H9 (cell line): ENCODE data around the gene NTPCR. TPM values are rescaled to one million over a fixed set of nuclear protein-coding genes. Genes with fewer than 3 reads are reported as not detected.
"Not testable (repeated sequence)": the region's sequence is repeated elsewhere in the genome, so short reads cannot be mapped to it uniquely, and the experiment has no call there.

Experiments used
- DNase-seq: peaks from one replicate; pipeline ENCODE4 v3.0.0-alpha.2; 2017
- H2AFZ ChIP-seq: one replicate; pipeline ENCODE4 v1.6.1; 2013; ENCODE audit warnings: mild to moderate bottlenecking, low read length, control low read depth, moderate library complexity
- H2AK5ac ChIP-seq: 2 replicates; pipeline ENCODE4 v1.6.1; 2013; ENCODE audit warnings: low read length, control low read depth, mixed read lengths; ENCODE audit not compliant: insufficient read length
- H2BK120ac ChIP-seq: one replicate; pipeline ENCODE4 v1.6.1; 2013; ENCODE audit warnings: low read depth, mild to moderate bottlenecking, low read length, control low read depth, inconsistent platforms; ENCODE audit not compliant: poor library complexity, severe bottlenecking
- H2BK12ac ChIP-seq: 2 replicates; pipeline ENCODE4 v1.6.1; 2013; ENCODE audit warnings: low read length, control low read depth, mixed read lengths, low read depth; ENCODE audit not compliant: insufficient read length
- H2BK15ac ChIP-seq: 2 replicates; pipeline ENCODE4 v1.6.1; 2013; ENCODE audit warnings: low read depth, low read length, control low read depth
- H2BK20ac ChIP-seq: one replicate; pipeline ENCODE4 v1.6.1; 2013; ENCODE audit warnings: low read depth, mild to moderate bottlenecking, low read length, control low read depth, inconsistent platforms; ENCODE audit not compliant: poor library complexity, severe bottlenecking
- H2BK5ac ChIP-seq: 2 replicates; pipeline ENCODE4 v1.6.1; 2013; ENCODE audit warnings: low read length, control low read depth, mixed read lengths; ENCODE audit not compliant: insufficient read length
- H3K14ac ChIP-seq: 2 replicates; pipeline ENCODE4 v1.6.1; 2013; ENCODE audit warnings: low read length, control low read depth; ENCODE audit not compliant: insufficient read depth
- H3K18ac ChIP-seq: 2 replicates; pipeline ENCODE4 v1.6.1; 2013; ENCODE audit warnings: low read depth, mild to moderate bottlenecking, mixed read lengths, low read length, control low read depth; ENCODE audit not compliant: insufficient read length
- H3K23ac ChIP-seq: 2 replicates; pipeline ENCODE4 v1.6.1; 2013; ENCODE audit warnings: low read length, control low read depth, mixed read lengths, low read depth; ENCODE audit not compliant: insufficient read length
- H3K23me2 ChIP-seq: 2 replicates; pipeline ENCODE4 v1.6.1; 2013; ENCODE audit warnings: low read depth, mild to moderate bottlenecking, mixed read lengths, low read length, control low read depth; ENCODE audit not compliant: insufficient read length, poor library complexity, severe bottlenecking
- H3K27ac ChIP-seq: 2 replicates; pipeline ENCODE4 v1.5.1; 2013; ENCODE audit warnings: low read length, control low read depth, mixed read lengths, low read depth; ENCODE audit not compliant: insufficient read length
- H3K27me3 ChIP-seq: 2 replicates; pipeline ENCODE4 v1.6.1; 2013; ENCODE audit warnings: low read length, control low read depth, inconsistent platforms; ENCODE audit not compliant: insufficient read depth
- H3K4ac ChIP-seq: 2 replicates; pipeline ENCODE4 v1.6.1; 2013; ENCODE audit warnings: low read depth, mild to moderate bottlenecking, control low read depth, inconsistent platforms, low read length, moderate library complexity
- H3K4me1 ChIP-seq: 2 replicates; pipeline ENCODE4 v1.6.1; 2013; ENCODE audit warnings: low read length, control low read depth, inconsistent platforms; ENCODE audit not compliant: insufficient read depth
- H3K4me2 ChIP-seq: 2 replicates; pipeline ENCODE4 v1.6.1; 2013; ENCODE audit warnings: low read length, control low read depth, mixed read lengths; ENCODE audit not compliant: insufficient read length, insufficient read depth
- H3K56ac ChIP-seq: 2 replicates; pipeline ENCODE4 v1.6.1; 2013; ENCODE audit warnings: low read depth, mild to moderate bottlenecking, mixed read lengths, low read length, control low read depth; ENCODE audit not compliant: insufficient read length
- H3K79me1 ChIP-seq: 2 replicates; pipeline ENCODE4 v1.6.1; 2013; ENCODE audit warnings: low read depth, mild to moderate bottlenecking, moderate library complexity, low read length, control low read depth, inconsistent platforms; ENCODE audit not compliant: insufficient read depth, poor library complexity, severe bottlenecking
- H3K79me2 ChIP-seq: 2 replicates; pipeline ENCODE4 v1.6.1; 2013; ENCODE audit warnings: low read length, control low read depth, inconsistent platforms; ENCODE audit not compliant: insufficient read depth
- H3K9ac ChIP-seq: 2 replicates; pipeline ENCODE4 v1.6.1; 2013; ENCODE audit warnings: low read length, control low read depth, mixed read lengths; ENCODE audit not compliant: insufficient read length; ENCODE audit errors: extremely low read depth
- H3K9me3 ChIP-seq: one replicate; pipeline ENCODE4 v1.6.1; 2013; ENCODE audit warnings: low read depth, low read length, inconsistent platforms; ENCODE audit not compliant: control insufficient read depth
- H3T11ph ChIP-seq: one replicate; pipeline ENCODE4 v1.6.1; 2013; ENCODE audit warnings: mild to moderate bottlenecking, low read length, control low read depth, inconsistent platforms
- H4K20me1 ChIP-seq: one replicate; pipeline ENCODE4 v1.6.1; 2013; ENCODE audit not compliant: control insufficient read depth, insufficient read length, insufficient read depth
- H4K5ac ChIP-seq: 2 replicates; pipeline ENCODE4 v1.6.1; 2013; ENCODE audit warnings: low read depth, mild to moderate bottlenecking, mixed read lengths, low read length, control low read depth; ENCODE audit not compliant: insufficient read length
- H4K8ac ChIP-seq: replicated peaks from 2 replicates; pipeline ENCODE4 v1.6.1; 2013; ENCODE audit warnings: low read length, control low read depth, mixed read lengths, low read depth; ENCODE audit not compliant: insufficient read length
- H4K91ac ChIP-seq: 2 replicates; pipeline ENCODE4 v1.6.1; 2013; ENCODE audit warnings: low read depth, mild to moderate bottlenecking, moderate library complexity, mixed read lengths, low read length, control low read depth; ENCODE audit not compliant: insufficient read length
- H3K27ac Mint-ChIP-seq, 3 experiments: 2 replicates in 2 of 3; 3 replicates in 1 of 3; pipeline ENCODE4 v1.8.0; 2020 to 2021; ENCODE audit warnings: mixed read lengths in 3 of 3, mild to moderate bottlenecking in 1 of 3, moderate library complexity in 1 of 3
- H3K27me3 Mint-ChIP-seq: 2 replicates; pipeline ENCODE4 v1.8.0; 2021; ENCODE audit warnings: low read depth, mild to moderate bottlenecking, moderate library complexity, mixed read lengths
- H3K36me3 Mint-ChIP-seq, 3 experiments: 2 replicates in 2 of 3; 3 replicates in 1 of 3; pipeline ENCODE4 v1.8.0; 2020 to 2021; ENCODE audit warnings: low read depth in 3 of 3, mixed read lengths in 3 of 3; ENCODE audit not compliant: insufficient read depth in 1 of 3
- H3K4me1 Mint-ChIP-seq, 2 experiments: 2 replicates each; pipeline ENCODE4 v1.8.0; 2020; ENCODE audit warnings: mixed read lengths in 2 of 2
- H3K4me3 Mint-ChIP-seq, 2 experiments: 2 replicates in 1 of 2; 3 replicates in 1 of 2; pipeline ENCODE4 v1.8.0; 2020 to 2021; ENCODE audit warnings: mild to moderate bottlenecking in 2 of 2, mixed read lengths in 2 of 2, moderate library complexity in 1 of 2
- H3K9me3 Mint-ChIP-seq, 2 experiments: 2 replicates in 1 of 2; 3 replicates in 1 of 2; pipeline ENCODE4 v1.8.0; 2020; ENCODE audit warnings: mild to moderate bottlenecking in 2 of 2, mixed read lengths in 2 of 2, moderate library complexity in 1 of 2
- CTCF ChIP-seq: fragments of 200-600 bp; sonication (generic); conservative IDR thresholded peaks from 3 replicates; pipeline ENCODE4 v1.8.0; 2021; ENCODE audit warnings: antibody characterized with exemption, mild to moderate bottlenecking
- whole genome bisulfite sequencing: extraction: QIAGEN DNeasy Blood & Tissue Kit; methylation state at CpG from one replicate; pipeline ENCODE4 v1.1.7; 2013; ENCODE audit warnings: missing lambda C conversion rate, low lambda C conversion rate, mixed read lengths; ENCODE audit not compliant: insufficient read length; ENCODE audit errors: extremely low coverage; 5-methylcytosine and 5-hydroxymethylcytosine counted together
- total RNA-seq: library from RNA; stranded (reverse); gene quantifications from 2 replicates; pipeline ENCODE4 v1.2.1, GENCODE V29; 2021

NTPCR gene
- total RNA-seq, 1 experiment from 2014 or later: 87.4 TPM

GRCh38 chr1:232925421-232926220 lies 24.8 kb upstream of the NTPCR start:
- Histone ChIP-seq H2BK12ac (no peak overlapping the region), H3K56ac (no peak overlapping the region), H2BK120ac (no peak overlapping the region), H4K8ac (no peak overlapping the region), H3K9ac (no peak overlapping the region), H3K27ac (no peak overlapping the region), H2BK5ac (no peak overlapping the region), H3K27me3 (no peaks in the 10 kb centered on the region), H3K4me1 (no peaks in the 10 kb centered on the region), H3T11ph (no peak overlapping the region), H3K23me2 (no peaks in the 10 kb centered on the region), H4K91ac (no peak overlapping the region), H3K79me1 (no peaks in the 10 kb centered on the region), H3K9me3 (no peaks in the 10 kb centered on the region), H3K23ac (no peak overlapping the region), H4K20me1 (no peaks in the 10 kb centered on the region), H2BK15ac (no peak overlapping the region), H3K4me2 (no peak overlapping the region), H2AK5ac (no peak overlapping the region), H3K14ac (no peak overlapping the region), H4K5ac (no peak overlapping the region), H2BK20ac (no peak overlapping the region), H3K4ac (no peak overlapping the region), H3K18ac (no peak overlapping the region), H2AFZ (no peak overlapping the region), H3K79me2 (no peaks in the 10 kb centered on the region)
- Mint-ChIP-seq H3K36me3 (peaks cover 0 to 6% (median 3%) of the 10 kb centered on the region in 3 experiments; a peak in 3 of 7 replicates), H3K27ac (no peak overlapping the region), H3K4me1 (no peaks in the 10 kb centered on the region), H3K27me3 (peaks cover 3% of the 10 kb centered on the region), H3K9me3 (peaks cover 7 to 11% of the 10 kb centered on the region in 2 experiments), H3K4me3 (no peak overlapping the region)
- DNase-seq: no peak
- no CpG with 5 or more reads among the region's 5 CpGs for WGBS
- TF ChIP-seq CTCF: no peak

GRCh38 chr1:232927166-232927565 lies 23.2 kb upstream of the NTPCR start:
- H2BK20ac ChIP-seq, H4K20me1 ChIP-seq, H3T11ph ChIP-seq, H2BK15ac ChIP-seq, H4K8ac ChIP-seq, H2BK12ac ChIP-seq, H3K23me2 ChIP-seq, H2AFZ ChIP-seq, DNase-seq, H3K56ac ChIP-seq, H4K91ac ChIP-seq, H3K9me3 ChIP-seq, H3K14ac ChIP-seq, H3K36me3 Mint-ChIP-seq, H3K23ac ChIP-seq, H3K79me2 ChIP-seq, H2BK120ac ChIP-seq, H3K79me1 ChIP-seq, H2BK5ac ChIP-seq, H3K4me3 Mint-ChIP-seq, H3K4me1 ChIP-seq, H3K27me3 ChIP-seq, H3K9ac ChIP-seq, H4K5ac ChIP-seq, H3K27me3 Mint-ChIP-seq, H3K27ac ChIP-seq, H3K27ac Mint-ChIP-seq, H3K4me2 ChIP-seq, H3K18ac ChIP-seq, H2AK5ac ChIP-seq, H3K4ac ChIP-seq, H3K4me1 Mint-ChIP-seq: not testable (repeated sequence)
- no CpG with 5 or more reads among the region's 6 CpGs for WGBS
- H3K9me3 Mint-ChIP-seq: peaks cover 7 to 11% of the 10 kb centered on the region in 2 experiments
